ENCODE data around the gene TBC1D30. TPM values are rescaled to one million over a fixed set of nuclear protein-coding genes. Genes with fewer than 3 reads are reported as not detected.
"Not testable (repeated sequence)": the region's sequence is repeated elsewhere in the genome, so short reads cannot be mapped to it uniquely, and the experiment has no call there.

Gene TBC1D30, protein sequence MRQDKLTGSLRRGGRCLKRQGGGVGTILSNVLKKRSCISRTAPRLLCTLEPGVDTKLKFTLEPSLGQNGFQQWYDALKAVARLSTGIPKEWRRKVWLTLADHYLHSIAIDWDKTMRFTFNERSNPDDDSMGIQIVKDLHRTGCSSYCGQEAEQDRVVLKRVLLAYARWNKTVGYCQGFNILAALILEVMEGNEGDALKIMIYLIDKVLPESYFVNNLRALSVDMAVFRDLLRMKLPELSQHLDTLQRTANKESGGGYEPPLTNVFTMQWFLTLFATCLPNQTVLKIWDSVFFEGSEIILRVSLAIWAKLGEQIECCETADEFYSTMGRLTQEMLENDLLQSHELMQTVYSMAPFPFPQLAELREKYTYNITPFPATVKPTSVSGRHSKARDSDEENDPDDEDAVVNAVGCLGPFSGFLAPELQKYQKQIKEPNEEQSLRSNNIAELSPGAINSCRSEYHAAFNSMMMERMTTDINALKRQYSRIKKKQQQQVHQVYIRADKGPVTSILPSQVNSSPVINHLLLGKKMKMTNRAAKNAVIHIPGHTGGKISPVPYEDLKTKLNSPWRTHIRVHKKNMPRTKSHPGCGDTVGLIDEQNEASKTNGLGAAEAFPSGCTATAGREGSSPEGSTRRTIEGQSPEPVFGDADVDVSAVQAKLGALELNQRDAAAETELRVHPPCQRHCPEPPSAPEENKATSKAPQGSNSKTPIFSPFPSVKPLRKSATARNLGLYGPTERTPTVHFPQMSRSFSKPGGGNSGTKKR
- total RNA-seq: 2.6 TPM

DNA sequence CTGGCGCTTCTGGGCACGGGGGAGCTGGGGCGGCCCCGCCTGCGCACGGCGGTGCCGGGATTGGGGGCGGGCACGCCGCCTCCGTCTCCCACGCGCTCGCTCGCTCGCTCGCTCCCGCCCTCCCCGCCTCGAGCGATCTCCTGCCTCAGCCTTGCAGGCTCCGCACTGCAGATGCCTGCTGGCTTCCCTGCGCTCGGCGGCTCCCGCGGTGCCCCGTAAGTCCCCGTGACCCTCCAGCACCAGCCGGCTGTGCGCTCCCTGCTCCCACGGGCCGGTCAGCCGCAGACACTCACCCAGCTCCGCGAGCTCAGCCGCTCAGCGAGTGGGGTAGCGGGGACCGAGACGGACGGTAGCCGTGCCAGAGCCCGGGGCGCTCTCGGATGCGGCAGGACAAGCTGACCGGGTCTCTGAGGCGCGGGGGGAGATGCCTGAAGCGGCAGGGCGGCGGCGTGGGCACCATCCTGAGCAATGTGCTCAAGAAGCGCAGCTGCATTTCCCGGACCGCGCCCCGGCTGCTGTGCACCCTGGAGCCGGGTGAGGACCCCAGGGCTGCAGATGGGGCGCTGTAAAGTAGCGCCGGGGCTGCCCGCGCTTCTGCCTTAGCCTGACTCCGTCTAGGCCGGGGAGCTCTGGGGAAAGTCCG is at the start of gene TBC1D30:
TBC1D30 (plus strand) TSS at position 148 of the 643 bp plus-strand sequence; CDS start at position 381, 233 bp downstream.
- peak; percentile 37 for DNase-seq

GRCh38 chr12:64775147-64775736 is 49.2 kb upstream of the TBC1D30 start:
- not testable (repeated sequence) for DNase-seq

GRCh38 chr12:64779354-64779974 is 45.0 kb upstream of the TBC1D30 start:
- DNase-seq: no peak

- DNase-seq: no peak
Measured at GRCh38 chr12:64780132-64780530, 44.3 kb upstream of the TBC1D30 start.

DNA sequence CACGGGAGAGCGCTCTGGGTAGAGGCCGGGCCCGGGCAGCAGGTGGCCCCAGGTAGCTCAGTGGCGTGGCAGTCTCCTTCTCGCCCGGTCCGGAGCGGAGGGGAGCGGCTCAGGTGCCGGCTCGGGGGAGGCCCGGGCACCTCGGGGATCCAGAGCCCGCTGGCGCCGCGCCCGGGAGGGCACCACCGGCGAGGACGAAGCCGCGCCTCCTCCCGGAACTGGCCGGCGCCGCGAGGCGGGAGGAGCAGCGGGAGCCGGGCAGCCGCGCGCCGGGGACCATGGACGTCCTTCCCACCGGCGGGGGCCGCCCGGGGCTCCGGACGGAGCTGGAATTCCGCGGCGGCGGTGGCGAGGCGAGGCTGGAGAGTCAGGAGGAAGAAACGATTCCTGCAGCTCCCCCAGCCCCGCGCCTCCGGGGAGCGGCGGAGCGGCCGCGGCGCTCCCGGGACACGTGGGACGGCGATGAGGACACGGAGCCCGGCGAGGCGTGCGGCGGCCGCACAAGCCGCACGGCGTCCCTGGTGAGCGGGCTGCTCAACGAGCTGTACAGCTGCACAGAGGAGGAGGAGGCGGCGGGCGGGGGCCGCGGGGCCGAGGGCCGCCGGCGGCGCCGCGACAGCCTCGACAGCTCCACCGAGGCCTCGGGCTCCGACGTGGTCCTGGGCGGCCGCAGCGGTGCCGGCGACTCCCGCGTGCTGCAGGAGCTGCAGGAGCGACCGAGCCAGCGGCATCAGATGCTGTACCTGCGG is 43.7 kb upstream of the TBC1D30 start:
- DNase-seq: peak; percentile 34

GRCh38 chr12:64781280-64782190 is 42.9 kb upstream of the TBC1D30 start:
- peak; percentile 14 for DNase-seq

DNA sequence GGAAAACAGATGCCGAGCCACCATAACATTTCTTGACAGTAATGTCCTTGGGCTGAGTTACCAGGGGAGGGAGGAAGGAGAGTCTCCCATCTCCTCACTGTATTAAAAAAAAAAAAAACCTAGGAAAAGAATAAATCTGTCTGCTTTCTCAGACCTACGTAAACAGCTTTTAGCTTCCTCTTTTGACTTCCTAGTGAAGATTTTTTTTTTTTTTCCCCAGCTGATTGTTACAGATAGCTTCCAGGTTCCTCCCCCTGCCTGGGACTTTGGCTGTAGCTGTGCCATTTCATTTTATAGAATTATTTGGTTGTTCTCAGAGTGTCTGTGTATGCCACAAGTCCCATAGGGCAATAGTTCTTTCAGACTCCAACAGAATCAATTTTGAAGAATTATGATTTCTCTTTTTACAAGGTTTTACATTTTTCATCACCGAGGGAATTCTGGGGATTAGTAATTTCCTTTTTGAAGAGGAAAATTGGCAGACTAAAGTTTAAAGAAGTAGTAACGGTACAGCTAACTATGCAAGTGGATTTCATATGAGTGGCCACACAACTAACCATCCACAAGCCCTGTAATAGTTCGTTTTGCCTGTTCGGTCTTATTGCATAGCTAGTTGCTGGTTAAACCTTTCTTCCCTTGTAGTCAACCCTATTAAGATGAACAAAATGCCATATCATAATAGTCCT is 42.1 kb upstream of the TBC1D30 start:
- DNase-seq: no peak

DNA sequence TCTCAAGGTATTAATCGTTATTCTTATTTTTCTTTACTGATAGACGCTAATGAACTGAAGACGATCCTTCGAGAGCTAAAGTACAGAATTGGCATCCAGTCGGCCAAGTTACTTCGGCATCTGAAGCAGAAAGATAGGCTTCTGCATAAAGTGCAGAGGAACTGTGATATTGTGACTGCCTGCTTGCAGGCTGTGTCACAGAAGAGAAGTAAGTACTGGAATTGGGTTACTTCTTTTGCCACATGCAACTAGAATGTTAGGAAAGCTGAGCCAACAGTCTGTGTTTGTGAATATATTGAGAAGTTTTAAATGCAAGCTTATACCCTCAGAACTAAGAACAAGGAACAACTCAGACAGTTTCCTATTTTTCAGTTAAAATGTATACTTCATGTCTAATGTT is 38.6 kb upstream of the TBC1D30 start:
- DNase-seq: no peak

GRCh38 chr12:64790166-64790565 is 34.3 kb upstream of the TBC1D30 start:
- DNase-seq: no peak

DNA sequence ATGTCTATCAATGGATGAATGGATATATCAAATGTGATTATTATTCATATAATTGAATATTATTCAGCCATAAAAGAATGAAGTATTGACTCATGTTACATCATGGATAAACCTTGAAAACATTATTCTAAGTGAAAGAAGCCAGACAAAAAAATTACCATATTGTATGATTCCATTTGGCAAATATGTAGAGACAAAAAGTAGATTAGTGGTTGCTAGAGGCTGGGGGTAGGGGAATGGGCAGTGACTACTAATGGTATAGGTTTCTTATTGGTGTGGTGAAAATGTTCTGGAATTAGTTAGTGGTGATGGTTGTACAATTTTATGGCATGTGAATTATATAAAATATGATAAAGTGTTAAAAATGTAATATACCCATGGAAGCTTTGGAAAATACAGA is 33.4 kb upstream of the TBC1D30 start:
- DNase-seq: no peak

GRCh38 chr12:64792128-64792527 is 32.3 kb upstream of the TBC1D30 start:
- DNase-seq: no peak

DNA sequence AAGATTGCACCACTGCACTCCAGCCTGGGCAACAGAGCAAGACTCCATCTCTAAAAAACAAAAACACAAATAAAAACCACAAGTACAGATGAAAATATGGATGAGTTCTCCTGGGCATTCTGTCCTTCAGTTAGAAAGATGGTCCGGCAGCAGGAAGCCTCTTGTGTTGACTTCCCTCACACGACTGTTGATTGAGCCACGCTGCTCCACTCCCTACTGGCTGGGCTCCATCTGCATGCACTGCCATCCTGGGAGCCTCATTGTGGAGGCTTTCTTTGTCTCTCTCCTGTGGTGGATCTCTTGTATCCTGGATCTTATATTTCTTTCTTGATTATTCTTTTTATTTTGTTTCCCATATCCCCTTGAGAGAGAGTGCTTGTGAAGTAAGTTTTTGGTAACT is 30.8 kb upstream of the TBC1D30 start:
- no peak for DNase-seq

DNA sequence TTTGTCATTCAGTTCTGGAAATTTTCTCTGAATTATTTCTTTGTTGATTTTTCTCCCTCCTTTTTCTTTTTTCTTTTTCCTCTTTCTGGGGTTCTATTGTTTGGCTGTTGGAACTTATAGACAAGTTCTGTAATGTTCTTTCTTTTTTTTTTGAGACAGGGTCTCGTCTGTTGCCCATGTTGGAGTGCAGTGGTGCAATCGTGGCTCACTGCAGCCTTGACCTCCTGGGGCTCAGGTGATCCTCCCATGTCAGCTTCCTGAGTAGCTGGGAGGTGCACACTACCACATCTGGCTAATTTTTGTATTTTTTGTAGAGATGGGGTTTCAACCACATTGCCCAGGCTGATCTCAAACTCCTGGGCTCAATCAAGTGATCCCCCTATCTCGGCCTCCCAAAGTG is 30.1 kb upstream of the TBC1D30 start:
- DNase-seq: no peak

- DNase-seq: peak; percentile 91
Measured at GRCh38 chr12:64796205-64796845, 28.1 kb upstream of the TBC1D30 start.

DNA sequence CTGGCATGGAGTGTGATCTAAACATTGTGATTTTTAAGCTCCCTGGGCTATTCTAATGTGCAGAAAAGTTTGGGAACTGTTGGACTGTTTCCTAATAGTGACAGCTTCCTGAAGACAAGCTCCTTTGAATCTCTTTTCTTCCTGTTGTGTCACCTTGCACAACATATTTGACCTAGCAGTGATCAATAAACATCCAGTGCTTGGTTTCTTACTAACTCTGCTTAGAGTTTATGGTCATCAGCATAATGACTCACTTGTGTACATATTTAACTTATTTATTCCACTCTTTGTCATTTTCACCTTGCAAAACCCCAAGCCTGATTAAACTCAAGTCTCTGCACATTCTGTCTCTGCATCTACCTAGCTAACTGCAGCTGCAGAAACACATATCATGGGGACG is 27.3 kb upstream of the TBC1D30 start:
- DNase-seq: no peak

- DNase-seq: no peak
Measured at GRCh38 chr12:64798165-64798564, 26.3 kb upstream of the TBC1D30 start.

DNA sequence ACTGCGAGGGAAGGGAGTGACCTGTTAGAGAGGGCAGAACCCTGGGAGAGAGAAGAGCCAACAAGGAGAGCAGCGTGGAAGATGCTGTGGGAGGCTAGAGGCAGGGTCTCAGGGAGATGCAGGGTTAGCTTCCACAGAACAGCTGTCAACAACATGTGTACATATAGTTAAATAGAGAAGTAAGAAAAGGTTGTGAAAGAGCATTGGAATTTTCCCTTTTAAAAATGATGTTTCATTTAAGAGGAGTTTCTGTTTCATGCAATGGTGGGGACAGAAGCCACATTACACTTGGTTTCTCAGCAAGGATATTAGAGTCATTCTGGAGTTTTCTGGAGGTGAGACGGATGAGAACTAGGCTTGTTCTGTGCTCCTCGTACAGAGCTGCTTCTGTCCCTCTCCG is 23.8 kb upstream of the TBC1D30 start:
- no peak for DNase-seq

- DNase-seq: no peak
Measured at GRCh38 chr12:64801381-64801780, 23.1 kb upstream of the TBC1D30 start.

- DNase-seq: peak; percentile 50
Measured at GRCh38 chr12:64802180-64802775, 22.2 kb upstream of the TBC1D30 start.
